BE2C (cell line): ENCODE measurements around the gene ITPK1.

ENCODE experiments used
- DNase-seq: peaks from one replicate; pipeline ENCODE4 v3.0.0-alpha.2; 2020
- H3K27me3 ChIP-seq: fragments of 250-450 bp; sonication (Bioruptor Pico); 2 replicates; pipeline ENCODE4 v1.5.1; 2020; ENCODE audit warnings: mild to moderate bottlenecking
- H3K36me3 ChIP-seq: fragments of 250-450 bp; sonication (Bioruptor Pico); 2 replicates; pipeline ENCODE4 v1.5.1; 2020; ENCODE audit warnings: mild to moderate bottlenecking
- H3K4me1 ChIP-seq: fragments of 250-450 bp; sonication (Bioruptor Pico); 2 replicates; pipeline ENCODE4 v1.5.1; 2020
- H3K4me3 ChIP-seq: 2 replicates; pipeline ENCODE4 v1.5.1; 2011; ENCODE audit warnings: low read depth, low read length
- H3K9me3 ChIP-seq: fragments of 250-450 bp; sonication (Bioruptor Pico); 2 replicates; pipeline ENCODE4 v1.5.1; 2020
- TF ChIP-seq, protein P1 (sequence below): IDR thresholded peaks from 2 replicates; pipeline ENCODE4 v1.5.1; 2012; ENCODE audit warnings: mild to moderate bottlenecking, low read depth, low read length

ITPK1 gene

GRCh38 chr14:93055651-93056115 lies 60.0 kb downstream of the ITPK1 start:
- no peak overlapping the region for H3K4me3 ChIP-seq
- no peaks in the 10 kb centered on the region for H3K27me3 ChIP-seq
- no peak for DNase-seq
- no peaks in the 10 kb centered on the region for H3K9me3 ChIP-seq
- H3K4me1 ChIP-seq = peaks cover 15% of the 10 kb centered on the region
- H3K36me3 ChIP-seq = peaks cover 4% of the 10 kb centered on the region; the same call in 1 of the 2 replicates
- TF ChIP-seq, protein P1, sequence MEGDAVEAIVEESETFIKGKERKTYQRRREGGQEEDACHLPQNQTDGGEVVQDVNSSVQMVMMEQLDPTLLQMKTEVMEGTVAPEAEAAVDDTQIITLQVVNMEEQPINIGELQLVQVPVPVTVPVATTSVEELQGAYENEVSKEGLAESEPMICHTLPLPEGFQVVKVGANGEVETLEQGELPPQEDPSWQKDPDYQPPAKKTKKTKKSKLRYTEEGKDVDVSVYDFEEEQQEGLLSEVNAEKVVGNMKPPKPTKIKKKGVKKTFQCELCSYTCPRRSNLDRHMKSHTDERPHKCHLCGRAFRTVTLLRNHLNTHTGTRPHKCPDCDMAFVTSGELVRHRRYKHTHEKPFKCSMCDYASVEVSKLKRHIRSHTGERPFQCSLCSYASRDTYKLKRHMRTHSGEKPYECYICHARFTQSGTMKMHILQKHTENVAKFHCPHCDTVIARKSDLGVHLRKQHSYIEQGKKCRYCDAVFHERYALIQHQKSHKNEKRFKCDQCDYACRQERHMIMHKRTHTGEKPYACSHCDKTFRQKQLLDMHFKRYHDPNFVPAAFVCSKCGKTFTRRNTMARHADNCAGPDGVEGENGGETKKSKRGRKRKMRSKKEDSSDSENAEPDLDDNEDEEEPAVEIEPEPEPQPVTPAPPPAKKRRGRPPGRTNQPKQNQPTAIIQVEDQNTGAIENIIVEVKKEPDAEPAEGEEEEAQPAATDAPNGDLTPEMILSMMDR = no peak

DNA sequence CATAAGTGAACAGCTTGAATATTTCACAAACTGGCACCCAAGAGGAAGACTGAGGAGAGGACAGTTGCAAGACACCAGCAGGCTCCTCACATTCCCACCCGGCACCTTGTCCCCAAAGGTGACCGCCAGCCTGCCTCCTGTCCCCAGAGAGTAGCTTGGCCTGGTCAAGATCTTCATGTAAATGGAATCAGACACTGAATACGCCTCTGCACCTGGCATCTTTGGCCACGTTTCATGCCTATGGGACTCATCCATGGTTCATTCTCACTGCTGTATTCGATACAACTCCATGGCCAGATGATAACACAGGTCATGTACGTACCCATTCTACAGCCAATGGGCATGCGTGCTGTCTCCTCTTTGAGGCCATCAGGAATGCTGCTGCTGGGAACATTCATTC lies 60.8 kb downstream of the ITPK1 start:
- DNase-seq = no peak
- H3K9me3 ChIP-seq = no peaks in the 10 kb centered on the region

DNA sequence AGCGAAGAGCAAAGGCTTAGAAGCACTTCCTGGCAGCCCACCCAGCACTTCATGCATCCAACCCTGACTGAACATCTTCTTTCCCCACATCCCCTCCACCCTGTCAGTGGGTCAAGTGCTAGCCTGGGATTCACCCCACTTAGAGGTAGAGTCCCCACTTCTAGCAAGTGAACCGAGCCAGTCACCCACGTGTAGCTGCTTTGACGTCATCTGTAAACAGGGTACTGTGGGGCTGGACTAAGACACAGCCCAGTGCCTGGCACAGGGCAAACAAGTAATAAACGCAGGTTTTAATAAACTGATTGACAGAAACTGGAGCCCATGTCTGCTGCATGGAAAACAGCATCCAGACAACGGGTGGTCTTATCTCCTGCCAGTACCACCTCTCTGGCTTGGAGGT lies 61.7 kb downstream of the ITPK1 start:
- no peaks in the 10 kb centered on the region for H3K9me3 ChIP-seq
- TF ChIP-seq, protein P1 = no peak
- peaks cover 6% of the 10 kb centered on the region; the same call in 1 of the 2 replicates for H3K36me3 ChIP-seq
- DNase-seq = no peak
- no peak overlapping the region for H3K4me3 ChIP-seq
- H3K4me1 ChIP-seq = peaks cover 13% of the 10 kb centered on the region
- no peaks in the 10 kb centered on the region for H3K27me3 ChIP-seq

More for the DNA sequence above, 60.8 kb downstream of the ITPK1 start:
- no peak overlapping the region for H3K4me3 ChIP-seq
- H3K4me1 ChIP-seq = peaks cover 13% of the 10 kb centered on the region
- no peaks in the 10 kb centered on the region for H3K27me3 ChIP-seq
- peaks cover 6% of the 10 kb centered on the region; the same call in 1 of the 2 replicates for H3K36me3 ChIP-seq
- TF ChIP-seq, protein P1 = no peak

DNA sequence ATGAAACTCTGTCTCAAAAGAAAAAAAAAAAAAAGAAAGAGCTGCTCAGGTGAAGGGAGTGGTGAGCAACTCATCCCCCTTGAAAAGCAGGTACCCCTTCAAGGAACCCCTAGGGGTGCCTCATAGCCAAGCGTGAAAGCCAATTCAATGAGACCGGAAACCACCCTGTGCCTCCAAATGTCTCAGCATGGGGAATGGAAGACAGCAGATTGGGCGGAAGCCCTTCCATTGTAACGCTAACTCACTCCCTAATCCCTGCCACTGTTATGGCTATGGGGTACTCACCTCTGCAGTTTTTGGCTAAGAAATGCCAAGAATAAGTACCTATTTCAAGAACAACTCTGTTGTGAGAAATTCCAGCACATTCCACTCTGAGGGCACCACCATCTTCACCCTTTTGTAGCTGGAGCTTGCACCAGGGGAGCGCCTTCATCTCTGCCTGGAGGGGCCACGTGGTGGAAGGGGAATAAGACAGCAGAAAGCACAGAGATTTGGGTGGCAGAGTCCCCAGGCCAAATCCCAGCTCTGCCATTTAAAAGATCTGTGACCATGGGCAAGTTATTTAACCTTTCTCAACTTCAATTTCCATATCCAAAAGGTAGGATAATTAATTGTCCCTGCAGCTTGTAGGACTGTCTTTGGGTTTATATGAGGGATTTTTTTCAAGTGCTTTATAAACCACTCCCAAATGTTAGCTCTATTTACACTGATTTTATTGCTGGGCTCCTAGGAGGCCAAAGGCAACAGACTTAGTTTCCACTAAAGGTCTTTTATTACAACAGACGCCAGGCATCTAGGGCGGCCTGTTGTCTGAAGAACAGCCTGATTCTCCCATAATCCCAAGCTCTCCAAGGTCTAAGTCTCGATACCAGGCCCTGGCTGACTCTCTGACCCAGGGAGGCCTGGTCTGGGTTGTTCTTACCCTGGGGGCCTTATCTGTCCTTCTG lies 63.9 kb downstream of the ITPK1 start:
- TF ChIP-seq, protein P1 = no peak
- no peaks in the 10 kb centered on the region for H3K9me3 ChIP-seq
- no peak overlapping the region for H3K4me3 ChIP-seq
- DNase-seq = no peak
- peaks cover 15% of the 10 kb centered on the region for H3K36me3 ChIP-seq
- H3K27me3 ChIP-seq = no peaks in the 10 kb centered on the region
- peaks cover 17% of the 10 kb centered on the region for H3K4me1 ChIP-seq

DNA sequence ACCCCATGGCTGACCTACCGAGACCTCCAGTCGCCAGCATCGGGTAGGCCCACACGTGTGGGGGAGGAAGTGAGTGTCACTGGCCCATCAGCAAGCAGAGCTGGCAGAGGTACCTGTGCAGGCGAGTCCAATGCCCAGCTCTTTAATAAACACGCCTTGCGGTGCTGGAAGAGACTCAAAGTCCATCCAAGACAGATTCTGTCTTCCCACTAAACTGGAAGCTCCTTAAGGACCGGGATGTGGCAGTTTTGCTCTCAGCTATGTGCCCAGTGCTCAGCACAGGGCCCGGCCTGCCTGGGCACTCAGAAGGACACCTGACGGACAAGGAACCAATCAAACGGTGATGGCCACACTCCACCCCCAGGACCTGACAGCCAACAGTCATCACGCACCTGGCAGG lies 65.0 kb downstream of the ITPK1 start:
- TF ChIP-seq, protein P1 = no peak
- peaks cover 22% of the 10 kb centered on the region for H3K4me1 ChIP-seq

DNA sequence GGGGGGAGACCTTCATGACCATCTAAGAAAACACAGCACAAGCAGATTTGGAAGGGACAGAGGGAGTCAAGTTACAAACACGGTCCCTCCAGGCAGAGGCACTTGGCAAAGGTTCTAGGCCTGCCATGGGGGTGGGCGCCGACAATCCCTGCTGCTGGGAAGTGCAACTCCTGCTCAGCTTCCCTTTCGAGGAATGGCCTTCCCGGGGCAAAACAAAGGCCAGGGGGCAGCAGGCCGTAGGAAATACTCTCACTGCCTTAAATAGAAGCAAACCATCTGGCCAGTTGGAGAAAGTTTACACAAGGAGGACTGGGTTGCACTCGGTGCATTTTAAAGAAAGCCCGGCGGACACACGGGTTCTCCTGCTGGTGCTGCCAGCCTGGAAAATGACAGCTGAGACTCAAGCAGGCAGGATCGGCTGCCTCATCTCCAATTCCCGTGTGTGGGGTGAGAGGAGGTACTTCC lies 65.8 kb downstream of the ITPK1 start:
- H3K9me3 ChIP-seq = no peaks in the 10 kb centered on the region
- peaks cover 11% of the 10 kb centered on the region for H3K36me3 ChIP-seq
- H3K4me1 ChIP-seq = peaks cover 31% of the 10 kb centered on the region
- TF ChIP-seq, protein P1 = no peak
- no peak for DNase-seq
- H3K4me3 ChIP-seq = no peak overlapping the region
- no peaks in the 10 kb centered on the region for H3K27me3 ChIP-seq

More for the DNA sequence above, 65.0 kb downstream of the ITPK1 start:
- Histone ChIP-seq H3K4me3 (no peak overlapping the region), H3K36me3 (peaks cover 14% of the 10 kb centered on the region), H3K27me3 (no peaks in the 10 kb centered on the region), H3K9me3 (no peaks in the 10 kb centered on the region)
- DNase-seq = no peak
